ENCODE measurements around the gene GCLM.
"Not testable (repeated sequence)": the region's sequence is repeated elsewhere in the genome, so short reads cannot be mapped to it uniquely, and the experiment has no call there.

Gene GCLM, protein sequence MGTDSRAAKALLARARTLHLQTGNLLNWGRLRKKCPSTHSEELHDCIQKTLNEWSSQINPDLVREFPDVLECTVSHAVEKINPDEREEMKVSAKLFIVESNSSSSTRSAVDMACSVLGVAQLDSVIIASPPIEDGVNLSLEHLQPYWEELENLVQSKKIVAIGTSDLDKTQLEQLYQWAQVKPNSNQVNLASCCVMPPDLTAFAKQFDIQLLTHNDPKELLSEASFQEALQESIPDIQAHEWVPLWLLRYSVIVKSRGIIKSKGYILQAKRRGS

DNA sequence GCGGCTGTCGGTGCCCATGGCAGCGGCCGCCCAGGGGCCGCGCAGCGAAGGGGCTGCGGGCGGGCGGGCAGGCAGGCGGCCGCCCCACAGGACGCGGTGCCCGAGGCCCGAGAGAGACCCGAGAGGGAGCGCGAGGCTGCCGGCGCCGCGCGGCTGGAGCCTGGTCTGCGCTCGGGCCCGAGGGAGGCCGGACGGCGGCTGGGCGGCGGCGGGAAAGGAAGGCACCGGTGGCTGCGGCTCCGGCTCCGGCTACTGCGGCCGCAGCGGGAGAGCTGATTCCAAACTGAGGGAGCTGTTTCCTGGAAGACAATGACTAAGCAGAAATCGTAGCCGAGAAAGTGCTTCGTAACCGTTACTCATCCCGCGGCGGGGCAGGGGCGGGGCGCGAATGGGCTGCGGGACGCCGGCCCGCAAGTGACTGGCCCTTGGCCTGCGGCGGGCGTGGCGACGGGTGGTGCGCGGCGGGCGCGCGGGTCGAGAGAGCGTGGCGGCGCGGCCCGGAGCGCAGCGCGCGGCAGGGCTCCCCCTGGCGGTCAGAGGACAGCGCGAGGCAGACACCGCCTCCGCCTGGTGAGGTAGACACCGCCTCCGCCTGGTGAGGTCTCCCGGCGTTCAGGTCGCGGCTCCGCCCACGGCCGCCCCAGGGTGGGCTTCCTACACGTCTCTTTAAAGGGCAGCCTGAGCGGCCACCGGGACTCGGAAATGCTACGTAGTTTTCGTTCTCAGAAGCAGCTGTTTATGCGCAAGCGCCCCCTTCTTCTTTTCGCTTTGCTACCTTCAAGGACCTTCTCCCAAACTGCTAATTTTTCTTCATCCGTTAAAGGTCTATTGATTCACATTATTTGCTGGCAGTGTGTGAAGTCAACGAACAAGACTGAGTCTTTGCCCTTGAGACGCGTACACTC lies at the start of gene GCLM:
TSS of gene GCLM (minus strand) at position 285 of the 905 bp plus-strand sequence. CDS start at position 18, 267 bp downstream.
- peak; percentile 91 for DNase-seq

DNA sequence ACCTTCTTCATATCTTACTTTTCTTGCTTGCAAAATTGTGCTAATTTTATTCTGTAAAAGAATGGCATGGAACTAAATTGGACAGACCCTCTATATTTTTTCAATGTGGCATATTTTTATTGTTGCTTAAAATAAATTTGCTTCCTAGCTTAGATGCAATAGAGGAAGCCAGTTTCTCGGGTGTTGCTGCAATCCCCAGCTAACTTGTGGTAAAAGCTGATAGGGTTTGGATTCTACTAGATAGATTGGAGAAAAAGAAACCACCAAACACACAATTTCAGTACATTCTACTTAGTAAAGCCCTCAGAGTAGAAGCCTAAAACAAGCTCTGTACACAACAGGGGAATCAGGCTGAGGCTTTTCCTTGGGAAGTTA lies 49.5 kb upstream of the GCLM start:
- DNase-seq, result peak; percentile 3

DNA sequence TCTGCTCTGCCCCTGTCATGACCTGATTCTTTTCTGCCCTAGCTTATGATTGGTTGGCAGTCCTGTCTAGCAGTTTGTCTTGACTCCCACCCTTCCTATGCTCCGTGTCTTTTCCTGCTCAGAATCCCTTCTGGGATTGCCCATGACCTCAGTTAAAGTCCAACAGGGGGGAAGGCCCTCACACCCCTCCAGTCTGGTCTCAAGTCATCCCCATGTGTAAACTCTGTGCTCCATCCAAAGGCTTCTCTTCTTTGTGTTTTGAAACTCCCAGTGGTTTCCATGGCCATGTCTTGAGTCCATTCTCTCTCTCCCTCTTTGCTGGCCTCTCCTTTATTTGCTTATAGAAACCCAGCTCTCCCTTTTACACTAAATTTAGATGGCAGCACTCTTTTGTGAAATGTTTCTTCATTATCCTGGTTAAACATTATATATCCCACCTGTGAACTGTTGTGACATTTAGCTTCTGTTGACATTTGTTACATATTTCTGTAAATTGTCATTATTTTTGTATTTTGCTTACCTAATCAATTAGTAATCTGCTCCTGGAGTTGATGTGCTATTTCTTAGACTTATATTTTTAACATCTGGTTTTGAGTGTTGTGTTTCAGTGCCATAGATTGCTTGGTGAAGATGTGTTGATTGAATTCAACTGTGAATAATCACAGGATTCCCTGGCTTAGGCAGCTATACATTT lies 48.9 kb upstream of the GCLM start:
- DNase-seq, result no peak

DNA sequence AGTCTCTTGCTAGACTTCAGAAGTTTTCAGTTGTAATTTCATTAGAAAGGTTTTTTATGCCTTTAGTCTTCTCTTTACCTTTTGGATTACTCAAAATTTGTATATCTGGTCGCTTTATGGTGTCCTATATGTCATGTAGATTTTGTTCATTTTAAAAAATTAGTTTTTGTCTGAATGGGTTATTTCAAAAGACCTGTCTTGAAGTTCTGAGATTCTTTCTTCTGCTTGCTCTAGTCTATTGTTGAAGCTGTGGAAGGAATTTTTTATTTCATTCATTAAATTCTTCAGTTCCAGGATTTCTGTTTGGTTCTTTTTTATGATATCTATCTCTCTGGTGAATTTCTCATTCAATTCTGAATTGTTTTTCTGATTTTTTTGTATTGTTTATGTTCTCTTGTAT lies 46.5 kb upstream of the GCLM start:
- DNase-seq, result no peak

DNA sequence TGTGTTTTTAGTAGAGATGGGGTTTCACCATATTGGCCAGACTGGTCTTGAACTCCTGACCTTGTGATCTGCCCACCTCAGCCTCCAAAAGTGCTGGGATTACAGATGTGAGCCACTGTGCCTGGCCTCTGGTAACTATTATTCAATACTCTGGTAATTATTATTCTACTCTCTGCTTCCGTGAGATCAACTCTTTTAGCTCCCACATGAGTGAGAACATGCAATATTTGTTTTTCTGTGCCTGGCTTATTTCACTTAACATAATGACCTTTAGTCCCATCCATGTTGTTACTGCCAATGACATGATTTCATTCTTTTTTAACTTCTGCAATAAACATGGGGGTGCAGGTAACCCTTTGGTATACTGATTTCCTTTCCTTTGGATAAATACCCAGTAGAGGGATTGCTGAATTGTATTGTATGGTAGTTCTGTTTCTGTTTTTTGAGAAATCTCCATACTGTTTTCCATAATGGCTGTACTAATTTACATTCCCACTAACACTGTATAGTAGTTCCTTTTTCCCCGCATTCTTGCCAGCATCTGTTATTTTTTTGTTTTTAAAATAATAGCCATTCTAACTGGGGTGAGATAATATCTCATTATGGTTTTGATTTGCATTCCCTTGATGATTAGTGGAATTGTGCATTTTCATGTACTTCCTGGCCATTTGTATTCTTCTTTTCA lies 37.9 kb upstream of the GCLM start:
- DNase-seq, result not testable (repeated sequence)

DNA sequence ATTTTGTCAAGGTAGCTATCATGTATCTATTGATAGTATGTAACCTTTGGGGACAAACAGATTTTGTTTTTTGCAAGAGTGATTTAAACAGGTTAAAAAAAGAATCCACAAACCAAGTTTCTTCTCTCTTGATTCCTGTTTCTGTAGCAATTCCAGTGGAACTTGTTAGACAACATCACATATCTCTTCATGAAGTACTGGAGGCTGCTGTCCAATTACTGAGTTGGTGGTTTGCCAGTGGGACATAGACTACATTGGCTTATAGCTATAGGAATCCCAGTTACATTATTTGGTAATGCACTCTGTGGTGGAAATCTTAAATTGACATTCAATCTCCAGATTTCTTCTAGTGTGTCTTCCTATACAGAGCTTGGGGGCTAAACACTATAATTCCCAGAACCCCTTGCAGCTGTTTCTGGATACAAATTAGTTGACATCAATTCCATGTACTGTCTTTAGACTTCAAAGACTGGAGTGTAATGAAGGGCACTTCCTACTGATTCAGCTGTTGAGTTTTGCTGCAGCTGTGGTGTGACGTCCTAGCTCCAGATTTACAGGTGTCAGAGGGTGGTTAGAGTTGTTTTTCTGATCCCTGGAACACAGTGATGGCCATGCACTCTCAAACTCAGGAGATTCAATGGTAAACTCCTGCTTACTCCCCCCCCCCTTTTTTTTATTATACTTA lies 29.4 kb upstream of the GCLM start:
- DNase-seq, result no peak

DNA sequence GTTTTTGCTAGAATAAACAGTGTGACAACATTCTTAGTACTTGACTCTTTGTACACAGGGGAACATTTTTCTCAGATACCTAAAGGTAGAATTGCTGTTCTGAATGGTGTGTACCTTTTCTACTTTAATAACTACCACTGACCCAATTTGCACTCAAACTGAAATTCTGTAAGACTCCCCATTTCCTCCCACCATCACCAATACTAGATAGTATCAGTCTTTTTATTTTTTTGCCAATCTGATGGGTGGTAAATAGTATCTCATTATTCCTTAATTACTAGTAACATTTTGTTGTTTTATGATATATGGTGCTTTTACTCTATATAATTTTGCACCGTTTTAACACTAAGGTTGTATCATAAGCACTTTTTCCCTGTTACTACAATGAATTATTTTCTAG lies 28.8 kb upstream of the GCLM start:
- no peak for DNase-seq

DNA sequence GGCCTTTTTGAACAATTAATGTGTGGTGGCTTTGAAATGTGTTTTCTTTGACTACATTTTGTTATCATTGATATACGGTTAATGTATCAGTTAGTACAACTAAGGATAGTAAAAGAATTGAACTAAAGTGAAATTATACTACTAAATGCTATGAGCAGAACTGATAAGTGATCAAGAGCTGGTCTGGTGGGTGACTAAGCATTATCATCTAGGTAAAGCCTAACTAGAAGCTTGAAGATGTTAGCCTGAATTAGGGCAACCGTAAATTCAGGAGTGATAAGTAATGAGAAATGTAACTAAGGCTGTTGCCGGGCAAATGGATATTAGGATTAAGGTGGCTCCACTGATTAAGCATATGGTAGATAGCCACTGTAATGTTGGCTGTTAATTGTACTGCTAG lies 16.0 kb upstream of the GCLM start:
- no peak for DNase-seq

DNA sequence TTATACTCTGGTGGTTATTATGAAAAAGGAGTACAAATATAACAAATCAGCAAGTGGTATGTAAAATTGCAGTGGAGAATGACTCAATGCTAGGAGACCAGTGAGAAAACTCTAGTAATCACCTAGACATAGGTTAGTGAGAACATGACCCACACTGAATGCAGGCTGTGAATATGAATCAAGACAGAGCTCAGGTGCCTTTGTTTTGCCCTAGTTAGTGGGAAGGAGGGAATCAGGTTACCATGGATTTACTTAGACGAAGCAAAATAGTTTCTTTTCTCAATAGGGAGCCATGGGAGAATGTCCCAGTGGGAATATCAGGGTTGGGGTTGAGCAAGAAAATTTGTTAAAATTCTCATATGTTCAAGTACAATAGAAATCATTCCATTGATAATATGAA lies 10.6 kb upstream of the GCLM start:
- no peak for DNase-seq

DNA sequence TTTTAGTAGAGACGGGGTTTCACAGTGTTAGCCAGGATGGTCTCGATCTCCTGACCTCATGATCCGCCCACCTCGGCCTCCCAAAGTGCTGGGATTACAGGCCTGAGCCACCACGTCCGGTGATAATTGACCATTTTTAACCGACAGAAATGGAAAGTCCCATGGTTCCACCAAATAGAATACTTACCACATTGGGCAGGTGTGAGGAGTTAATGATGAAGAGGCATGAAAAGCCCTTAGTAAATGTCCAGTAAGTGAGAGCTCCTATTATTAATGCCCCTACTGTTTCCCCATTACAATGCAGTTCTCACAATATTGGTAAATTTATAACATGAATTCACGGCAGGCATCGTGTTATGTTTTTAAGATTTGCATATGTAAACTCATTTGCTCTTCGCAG lies 8.1 kb upstream of the GCLM start:
- no peak for DNase-seq

DNA sequence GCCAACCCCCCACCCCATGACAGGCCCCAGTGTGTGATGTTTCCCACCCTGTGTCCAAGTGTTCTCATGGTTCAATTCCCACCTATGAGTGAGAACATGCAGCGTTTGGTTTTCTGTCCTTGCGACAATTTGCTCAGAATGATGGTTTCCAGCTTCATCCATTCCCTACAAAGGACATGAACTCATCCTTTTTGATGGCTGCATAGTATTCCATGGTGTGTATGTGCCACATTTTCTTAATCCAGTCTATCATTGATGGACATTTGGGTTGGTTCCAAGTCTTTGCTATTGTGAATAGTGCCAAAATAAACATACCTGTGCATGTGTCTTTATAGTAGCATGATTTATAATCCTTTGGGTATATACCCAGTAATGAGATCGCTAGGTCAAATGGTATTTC lies 1.6 kb upstream of the GCLM start:
- DNase-seq, result not testable (repeated sequence)

DNA sequence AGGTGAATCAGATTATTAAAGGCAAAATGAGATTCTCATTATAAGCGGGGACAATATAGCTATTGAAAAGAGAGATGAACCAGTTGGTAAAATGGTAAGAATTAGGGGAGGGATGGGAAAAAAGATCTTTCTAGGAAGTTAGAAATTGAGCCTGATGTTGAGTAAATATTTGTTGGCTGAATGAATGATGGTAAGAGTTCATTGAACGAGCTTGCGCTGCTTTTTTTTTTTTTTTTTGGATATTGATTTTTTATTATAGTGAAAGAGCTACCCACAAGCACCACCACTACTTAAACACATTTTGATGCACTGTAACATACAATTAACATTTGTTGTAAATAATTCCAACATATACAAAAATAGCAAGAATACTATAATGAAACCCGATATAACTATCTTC lies 1.1 kb upstream of the GCLM start:
- DNase-seq, result no peak

DNA sequence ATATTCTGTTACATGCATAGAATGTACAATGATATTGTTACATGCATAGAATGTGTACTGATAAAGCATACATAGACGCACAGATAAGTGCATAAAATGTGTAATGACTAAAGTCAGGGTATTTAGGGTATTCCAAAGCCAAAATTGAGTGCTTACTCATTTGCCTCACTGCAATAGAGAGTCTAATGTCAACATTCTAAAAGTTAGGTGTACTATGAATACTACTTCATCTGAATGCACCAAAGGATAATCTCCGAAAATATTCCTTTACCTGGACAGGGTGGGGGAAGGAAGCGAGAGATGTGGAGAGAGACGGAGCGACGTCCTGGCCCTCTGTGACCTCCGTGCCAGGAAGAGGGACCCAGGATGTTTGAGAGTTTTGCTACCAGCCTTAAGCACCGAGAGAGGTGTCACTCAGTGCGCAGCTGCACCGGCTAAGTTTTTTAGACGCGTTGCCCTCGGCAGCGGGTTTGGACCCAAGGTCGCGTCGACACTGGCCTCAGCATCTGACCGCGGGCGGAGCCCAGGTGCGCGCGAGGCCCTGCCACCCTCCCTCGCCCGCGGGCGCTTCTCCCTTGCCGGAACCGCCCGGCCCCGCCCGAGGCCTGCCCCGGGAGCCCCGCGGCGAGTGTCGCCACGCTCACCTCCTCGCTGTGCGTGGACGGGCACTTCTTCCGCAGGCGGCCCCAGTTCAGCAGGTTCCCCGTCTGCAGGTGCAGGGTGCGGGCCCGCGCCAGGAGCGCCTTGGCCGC lies 660 bp downstream of the GCLM start:
- no peak for DNase-seq

DNA sequence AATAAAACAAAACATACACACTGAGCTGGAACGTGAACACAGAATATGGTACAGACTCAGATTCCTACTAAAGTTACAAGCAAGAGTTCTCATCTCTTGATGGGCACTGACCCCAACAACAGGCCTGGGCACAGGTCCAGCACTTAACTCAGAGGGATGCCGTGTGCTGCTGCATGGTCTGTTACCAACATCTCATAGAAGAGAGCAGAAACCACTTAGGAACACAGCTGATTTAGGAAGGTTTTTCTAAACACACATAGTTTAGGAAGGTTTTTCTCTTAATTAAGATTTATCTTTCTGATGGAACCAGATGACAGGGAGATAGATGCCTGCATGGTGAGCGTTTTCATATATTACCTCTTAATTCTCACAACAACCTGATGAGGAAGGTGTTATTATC lies 1.5 kb downstream of the GCLM start:
- no peak for DNase-seq

DNA sequence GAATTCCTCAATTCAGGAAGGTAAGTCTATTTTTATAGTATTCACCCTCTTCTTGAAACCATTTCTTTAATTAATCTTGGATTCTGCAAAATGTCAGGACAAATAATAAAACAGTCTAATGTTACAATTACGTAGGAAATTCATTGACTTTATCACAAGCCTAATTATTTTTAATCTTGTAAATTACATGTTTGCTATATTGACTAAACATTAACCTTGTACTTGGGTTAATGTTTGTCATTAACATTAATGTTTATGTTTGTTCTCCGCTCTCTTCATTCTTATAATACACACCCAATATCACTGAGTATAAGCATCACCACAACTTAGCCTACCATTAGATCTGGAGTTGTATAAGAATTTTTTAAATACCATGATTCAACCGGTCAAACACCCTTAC lies 2.8 kb downstream of the GCLM start:
- no peak for DNase-seq

DNA sequence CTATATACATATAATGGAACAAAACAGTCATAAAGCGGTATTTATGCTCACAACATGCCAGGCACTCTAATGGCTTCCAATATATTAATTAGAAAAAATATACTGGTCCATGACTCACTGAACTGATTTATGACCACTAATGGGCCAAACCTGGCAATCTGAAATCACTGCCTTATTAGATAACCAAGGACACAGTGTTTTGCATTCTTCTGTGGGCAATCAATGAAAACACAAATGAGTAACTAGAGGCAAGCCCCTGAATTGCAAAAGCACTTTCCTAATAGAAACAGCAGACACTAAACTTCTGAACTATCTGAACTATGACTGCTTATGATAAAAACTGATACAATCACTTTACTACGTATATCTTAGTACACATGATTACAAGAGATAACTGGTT lies 3.5 kb downstream of the GCLM start:
- no peak for DNase-seq

DNA sequence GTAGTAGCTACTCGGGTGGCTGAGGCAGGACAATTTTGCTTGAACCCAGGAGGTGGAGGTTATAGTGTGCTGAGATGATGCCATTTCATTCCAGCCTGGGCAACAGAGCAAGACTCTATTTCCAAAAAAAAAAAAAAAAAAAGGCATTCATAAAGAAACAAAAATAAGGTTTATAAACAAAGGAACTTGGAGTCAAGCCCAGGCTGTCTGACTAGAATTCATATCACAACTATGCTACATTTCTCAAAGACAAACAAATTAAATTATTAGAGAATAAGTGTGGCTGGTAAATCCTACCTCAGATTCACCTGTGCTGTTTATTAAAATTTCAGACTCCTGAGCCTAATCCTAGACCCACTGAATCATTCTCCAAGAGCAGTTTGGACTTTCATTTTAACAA lies 4.2 kb downstream of the GCLM start:
- DNase-seq, result no peak

DNA sequence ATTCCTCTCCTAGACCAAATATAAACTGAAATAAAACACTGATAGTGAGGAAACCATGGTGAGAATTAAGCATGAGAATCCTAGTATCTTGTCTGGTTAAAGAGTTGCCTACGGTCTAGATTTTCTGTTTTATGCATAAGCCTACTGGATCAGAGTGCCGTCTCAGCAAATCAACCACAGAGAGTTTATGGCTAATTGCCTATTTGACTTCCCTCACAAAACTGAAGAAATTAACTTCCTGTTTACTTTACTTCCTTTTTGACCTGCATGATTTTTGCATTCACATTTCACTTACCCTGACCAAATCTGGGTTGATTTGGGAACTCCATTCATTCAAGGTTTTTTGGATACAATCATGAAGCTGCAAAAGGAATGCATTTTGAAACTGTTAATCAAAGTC lies 5.0 kb downstream of the GCLM start:
- peak; percentile 26 for DNase-seq

DNA sequence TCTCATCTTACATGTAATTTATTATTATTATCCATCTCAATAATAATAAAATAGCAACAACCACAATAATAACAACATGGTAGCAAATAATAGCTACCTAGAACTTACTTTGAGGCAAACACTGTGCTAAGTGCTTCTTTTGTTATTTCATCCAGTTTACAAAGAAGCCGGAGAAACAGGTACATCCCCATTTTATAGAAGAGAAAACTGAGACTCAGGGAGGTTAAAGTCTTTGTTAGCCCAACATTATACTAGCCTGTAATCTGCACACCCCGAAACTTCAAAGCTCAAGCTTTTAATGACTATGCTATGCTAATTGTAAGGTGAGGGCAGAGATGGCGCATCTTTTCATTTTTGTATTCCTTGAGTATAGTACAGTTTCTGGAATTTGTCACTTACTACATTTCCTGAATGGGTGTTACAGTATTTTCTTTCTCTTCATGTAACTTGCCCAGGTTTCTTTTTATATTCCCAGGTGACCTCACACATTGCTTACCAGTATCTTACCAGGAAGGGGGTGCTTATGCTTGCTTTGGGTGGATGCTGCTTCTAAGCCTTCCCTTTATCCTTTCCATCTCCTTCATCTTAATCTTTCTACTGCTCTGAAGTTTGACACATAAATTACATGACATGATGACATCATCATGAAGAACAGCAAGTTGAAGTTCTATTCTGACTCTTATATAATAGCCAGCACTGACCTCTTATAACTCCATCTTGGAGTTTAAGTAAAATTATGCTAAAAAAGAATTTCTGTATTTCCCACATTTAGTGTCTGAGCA lies 8.3 kb downstream of the GCLM start:
- DNase-seq, result no peak

DNA sequence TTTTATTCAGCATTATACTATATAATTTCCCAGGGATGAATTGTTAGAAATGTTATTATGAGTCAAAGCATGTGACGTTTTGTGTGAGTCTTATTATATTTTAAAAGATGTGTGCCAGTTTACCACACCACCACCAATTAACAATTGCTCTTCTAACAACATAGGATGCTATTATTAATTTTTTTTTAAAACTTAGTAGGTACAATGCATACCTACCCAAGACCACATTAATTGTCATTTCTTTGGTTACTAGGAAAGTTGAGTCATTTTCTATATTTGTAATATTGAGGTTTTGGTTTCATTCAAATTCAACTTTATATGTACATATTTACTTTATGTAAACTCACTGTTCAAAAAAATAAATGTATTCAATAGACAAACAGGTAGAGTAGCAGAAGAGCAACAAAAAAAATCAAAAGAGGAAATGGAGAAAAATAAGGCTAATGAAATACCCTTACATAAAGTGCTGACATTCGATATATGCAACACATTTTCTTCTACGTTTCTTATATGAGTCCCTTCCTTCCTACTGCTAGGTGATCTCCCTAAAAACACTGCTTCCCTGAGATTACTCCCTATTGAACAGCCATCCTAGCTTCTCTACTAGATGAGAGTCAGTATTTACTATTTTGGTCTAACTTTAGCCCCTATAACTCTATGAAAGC lies 9.6 kb downstream of the GCLM start:
- no peak for DNase-seq

All from KG1 (cell line).